SK-MEL-5 (cell line): ENCODE data around the gene ANK2. TPM values are rescaled to one million over a fixed set of nuclear protein-coding genes. Genes with fewer than 3 reads are reported as not detected.
"Not testable (repeated sequence)": the region's sequence is repeated elsewhere in the genome, so short reads cannot be mapped to it uniquely, and the experiment has no call there.

Experiments used
- DNase-seq: peaks from one replicate; pipeline ENCODE4 v3.0.0-alpha.2; 2016; ENCODE audit warnings: low read depth, low spot score
- in situ Hi-C: cut with HindIII; loops from 2 replicates; pipeline ENCODE4 v1.10.0; 2016; ENCODE audit warnings: low sequenced_read_pairs, high pct_unique_total_duplicates, low pct_unique_long_range_greater_than_20kb
- total RNA-seq: library from RNA; depleted of rRNA; stranded (reverse); fragments of >200 nt; shearing (Covaris generic); gene quantifications from 2 replicates; pipeline ENCODE4 v1.2.3, GENCODE V29; 2014

ANK2 gene
- total RNA-seq, 1 experiment from 2014 or later = 91.1 TPM

DNA sequence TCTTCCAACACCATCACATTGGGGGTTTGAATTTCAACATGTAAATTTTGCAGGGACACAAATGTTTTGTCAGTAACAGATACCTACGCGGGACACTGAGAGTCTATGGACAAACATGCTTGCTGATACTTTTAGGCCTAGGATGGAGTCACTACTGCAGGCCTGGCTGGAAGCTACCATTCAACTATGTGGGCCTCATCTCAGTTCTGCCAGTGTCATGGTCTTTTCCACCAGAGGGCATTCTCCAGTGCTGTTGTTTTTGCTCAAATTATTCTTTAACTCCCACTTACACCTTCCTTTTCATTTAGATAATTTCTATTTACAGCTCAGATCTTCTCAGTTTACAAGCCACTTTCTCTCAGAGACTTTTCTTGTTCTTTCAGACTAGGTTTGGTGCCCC is 7.0 kb upstream of the ANK2 start:
- in situ Hi-C loops = no loop called here

DNA sequence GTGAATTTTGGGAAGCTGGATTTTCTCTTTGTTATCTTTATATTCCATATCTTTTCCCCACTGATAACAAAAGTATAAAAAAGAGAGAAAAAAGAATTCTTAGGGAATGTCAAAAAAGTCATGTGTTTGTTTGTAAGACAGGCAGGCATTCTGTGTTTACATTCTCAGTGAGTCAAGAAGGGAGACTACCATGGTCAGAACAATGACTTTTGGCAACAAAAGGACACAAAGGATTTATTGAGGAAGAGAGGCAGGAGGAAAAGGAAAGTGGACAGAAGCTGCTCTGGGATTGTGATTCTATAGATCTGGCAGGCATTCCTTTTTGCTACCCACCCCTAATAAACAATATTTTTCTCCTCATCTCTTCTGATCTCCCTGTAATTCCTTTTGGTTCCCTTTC is 5.9 kb upstream of the ANK2 start:
- DNase-seq = peak; percentile 2

More for the DNA sequence above, 7.0 kb upstream of the ANK2 start:
- no peak for DNase-seq

DNA sequence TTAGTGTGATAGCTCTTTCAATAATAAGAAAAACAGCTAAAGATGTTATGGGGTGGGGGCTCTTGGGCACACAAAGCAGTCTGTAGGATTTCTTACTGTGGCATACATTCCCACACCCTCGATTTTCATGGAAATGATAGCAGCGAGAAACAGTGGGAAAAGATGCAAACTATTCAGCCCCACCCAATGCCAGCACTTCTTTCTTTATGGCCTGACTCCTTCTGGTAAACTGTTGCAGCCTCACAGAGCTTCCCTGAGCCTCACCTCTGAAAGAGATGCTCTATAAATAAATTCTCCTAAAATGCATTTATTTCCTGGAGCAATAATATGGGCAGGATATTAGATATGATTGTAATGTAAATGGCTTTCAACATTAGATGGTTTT is 910 bp downstream of the ANK2 start:
- in situ Hi-C loops = no loop called here
- DNase-seq = no peak

More for the DNA sequence above, 5.9 kb upstream of the ANK2 start:
- in situ Hi-C loops = no loop called here

DNA sequence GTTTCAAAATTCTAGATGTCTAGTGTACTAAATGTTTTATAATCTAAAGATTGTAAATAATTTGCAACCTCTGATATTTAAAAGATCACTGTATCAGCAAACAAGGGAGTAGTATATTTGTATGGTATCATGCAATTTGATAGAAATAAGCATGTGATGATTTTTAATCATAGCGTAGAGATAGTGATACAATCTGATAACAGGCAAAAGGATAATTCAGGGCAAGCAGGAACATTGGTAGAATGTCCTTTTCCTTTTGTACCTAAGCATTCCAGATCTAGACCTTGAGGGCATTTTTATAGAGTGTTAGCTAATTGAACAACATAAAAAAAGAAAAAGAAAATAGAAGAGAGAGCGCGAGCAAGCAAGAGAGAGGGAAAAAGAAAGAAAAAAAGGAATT is 1.4 kb downstream of the ANK2 start:
- in situ Hi-C loops = no loop called here
- no peak for DNase-seq

DNA sequence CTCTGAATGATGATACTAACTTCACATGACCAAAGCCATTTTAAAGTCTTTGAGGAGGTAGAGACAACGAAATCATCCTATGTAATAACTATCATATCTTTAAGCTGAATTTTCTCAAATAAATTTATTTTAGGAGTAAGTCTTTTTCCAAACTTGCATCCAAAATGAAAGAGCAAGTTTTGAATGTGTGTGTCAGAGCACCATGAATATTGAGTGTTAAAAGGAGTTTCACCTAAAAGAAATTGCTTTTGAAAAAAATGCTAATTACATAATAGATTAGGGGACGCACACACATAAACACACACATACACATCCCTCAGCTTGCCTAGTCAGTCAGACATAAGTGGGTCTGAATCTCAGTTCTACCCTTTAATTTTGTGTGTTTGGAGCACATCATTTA is 1.9 kb downstream of the ANK2 start:
- no peak for DNase-seq
- in situ Hi-C loops = no loop called here

DNA sequence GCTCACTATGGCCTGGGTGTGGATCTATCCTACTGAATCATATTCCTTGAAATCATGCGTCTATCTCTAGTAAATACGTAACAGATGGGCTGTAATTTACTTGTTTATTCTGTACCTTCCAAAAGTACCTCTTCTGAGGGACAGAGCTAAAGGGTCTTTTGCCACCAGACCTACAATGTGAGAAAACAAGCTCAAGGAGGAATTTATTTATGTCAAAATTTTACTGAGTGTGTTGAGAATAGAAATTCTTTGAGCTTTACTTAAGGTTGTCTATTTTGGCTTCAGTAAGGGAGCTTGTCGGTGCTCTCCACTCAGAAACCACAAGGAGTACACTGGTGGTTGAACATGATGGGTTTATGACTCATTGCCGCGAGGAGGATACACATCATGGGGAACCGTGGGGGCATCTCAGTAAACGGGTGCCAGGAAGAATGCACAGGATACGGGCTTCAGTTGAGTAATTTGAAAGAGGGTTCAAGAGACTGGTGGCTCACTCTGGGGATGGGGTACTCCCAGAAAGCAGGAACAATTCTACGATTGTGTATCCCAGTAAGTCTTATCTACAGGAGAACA is 3.0 kb downstream of the ANK2 start:
- DNase-seq = no peak
- in situ Hi-C loops = no loop called here

DNA sequence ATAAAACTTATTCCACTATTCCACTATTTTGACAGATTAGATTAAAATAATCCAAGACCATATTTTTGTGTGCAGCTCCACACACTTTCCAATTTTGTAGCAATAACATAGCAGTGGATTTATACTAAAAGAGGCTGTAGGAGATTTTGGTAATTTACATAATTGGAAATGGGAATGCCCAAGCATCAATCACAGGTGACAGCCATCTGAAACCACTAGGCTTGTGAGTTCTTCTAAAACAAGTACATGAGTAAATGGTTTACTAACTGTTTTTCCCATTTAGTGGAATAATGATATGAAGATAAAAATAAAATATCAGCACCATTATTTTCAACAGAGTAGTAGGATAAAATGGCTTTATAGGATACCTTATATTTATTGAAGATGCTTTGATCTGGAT is 4.4 kb downstream of the ANK2 start:
- no peak for DNase-seq
- in situ Hi-C loops = no loop called here

DNA sequence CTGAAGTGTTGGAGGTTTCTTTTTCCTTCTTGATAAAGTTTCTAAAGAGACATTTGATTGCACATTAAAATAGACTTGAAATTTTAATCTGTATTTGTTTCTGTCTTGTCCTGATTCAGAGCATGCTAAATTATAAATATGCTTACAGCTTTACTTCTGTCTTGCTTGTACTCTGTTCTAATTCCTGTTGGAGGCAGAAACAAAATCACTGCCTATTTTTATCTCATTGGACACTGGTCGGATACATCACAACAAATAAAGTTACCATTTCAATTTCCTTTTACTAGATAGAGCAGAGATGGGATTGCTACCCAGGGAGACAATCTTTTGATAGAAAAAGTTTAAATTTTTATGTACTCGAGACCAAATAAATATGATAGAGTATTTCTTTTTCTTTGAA is 6.9 kb downstream of the ANK2 start:
- no peak for DNase-seq
- in situ Hi-C loops = no loop called here

DNA sequence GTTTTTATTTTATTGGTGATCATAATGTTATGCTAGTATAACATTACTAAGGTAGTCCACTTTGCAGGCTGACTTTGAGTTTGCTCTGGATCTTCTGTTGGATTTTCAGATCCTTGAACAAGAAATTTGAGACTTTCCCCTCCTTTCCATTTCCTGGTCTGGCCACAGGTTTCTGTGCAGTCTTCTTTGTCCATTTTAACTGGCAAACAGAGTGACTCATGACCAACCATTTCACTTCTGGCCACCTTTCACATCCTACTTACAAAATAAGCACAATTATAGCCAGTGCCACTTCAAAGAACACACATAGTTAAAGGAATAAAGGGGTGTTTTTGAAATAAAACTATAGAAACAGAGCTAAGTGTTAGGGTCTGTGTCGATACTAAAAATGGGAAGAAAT is 8.4 kb downstream of the ANK2 start:
- DNase-seq = peak; percentile 23
- in situ Hi-C loops = no loop called here

DNA sequence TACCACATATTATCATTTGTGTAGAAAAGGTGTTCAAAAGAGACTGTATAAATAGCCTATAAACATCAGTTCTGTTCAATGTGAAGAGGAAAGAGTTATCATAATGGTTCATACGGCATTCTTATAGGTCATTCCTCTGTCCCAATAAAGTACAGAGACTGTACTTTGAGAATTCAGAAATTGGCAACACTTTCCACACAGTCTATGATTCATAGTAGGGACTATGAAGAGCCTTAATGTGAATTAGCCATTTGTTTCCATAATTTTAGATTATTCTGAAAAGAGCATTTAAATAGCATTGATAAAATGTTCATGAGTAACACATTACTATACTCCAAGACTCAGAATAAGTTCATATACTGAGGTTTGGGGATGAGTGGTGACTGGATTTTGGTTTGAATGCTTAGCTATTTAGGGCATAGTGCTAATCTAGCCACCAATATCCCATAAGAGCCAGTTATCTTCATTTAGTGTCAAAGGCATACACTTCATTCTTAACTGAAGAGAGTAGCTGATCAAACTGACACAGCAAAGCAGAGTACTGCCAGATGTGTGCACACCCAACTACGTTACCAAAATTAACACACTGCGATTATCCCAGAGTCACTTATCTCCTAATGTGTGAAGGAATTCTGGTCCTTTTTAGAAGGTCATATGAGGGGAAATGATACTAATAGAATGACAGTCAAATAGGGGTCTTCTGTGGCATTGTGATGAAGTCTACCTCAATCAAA is 10.2 kb downstream of the ANK2 start:
- no peak for DNase-seq
- in situ Hi-C loops = no loop called here

DNA sequence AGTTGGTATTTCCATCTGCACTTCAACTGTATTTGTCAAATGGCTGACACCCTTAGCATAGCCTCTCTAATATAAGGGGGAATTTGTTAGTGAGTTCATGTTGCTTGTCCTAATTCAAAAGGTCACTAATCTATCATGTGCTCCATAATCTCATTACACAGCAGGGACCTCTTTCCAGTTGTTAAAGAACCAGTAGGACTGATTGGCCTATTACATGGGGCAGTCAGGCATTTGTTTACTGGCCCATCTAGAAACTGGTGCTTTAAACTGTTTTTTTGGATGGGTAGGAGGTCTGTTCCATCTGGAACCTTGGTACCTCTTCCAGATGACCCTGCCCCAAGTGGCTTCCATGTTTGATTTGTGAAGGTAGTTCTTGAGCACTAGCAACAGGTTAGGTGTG is 11.4 kb downstream of the ANK2 start:
- in situ Hi-C loops = no loop called here
- peak; percentile 25 for DNase-seq

DNA sequence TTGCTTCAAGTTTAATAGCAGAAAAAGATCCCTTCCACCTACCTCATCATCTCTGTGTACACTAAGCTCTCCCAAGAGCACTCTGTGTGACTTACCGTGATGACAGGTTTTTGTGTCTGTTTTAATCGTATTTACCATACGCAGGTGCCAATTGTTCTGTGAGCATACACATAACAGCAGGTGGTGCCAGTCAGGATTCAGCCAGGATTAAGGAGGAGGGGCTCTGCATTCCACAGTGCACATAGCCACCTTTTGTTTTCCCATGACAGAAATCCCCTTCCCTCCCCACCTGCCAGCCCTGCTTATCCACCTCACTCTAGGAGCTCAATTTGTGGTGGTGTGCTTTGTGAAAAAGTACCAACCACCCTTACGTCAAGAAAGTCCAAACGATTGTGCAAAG is 14.8 kb downstream of the ANK2 start:
- in situ Hi-C loops = no loop called here
- DNase-seq = no peak

DNA sequence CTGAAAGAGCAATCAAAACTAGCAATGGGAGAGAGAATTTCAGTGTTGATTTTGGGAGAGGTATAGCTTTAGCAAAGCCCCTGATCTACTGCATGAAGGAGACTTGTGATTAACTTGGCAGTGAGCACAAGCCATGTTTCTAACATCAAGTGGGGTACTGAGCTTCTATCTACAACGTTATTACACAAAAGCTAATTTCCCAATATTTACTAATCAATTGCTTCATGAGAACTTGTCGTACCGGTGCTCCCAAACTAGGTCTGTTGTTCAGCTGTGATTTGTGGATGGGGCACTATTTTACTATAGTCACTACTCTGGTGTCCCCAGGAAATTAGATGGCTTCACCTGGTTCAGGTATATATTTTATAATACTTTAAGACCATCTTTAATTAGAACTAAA is 16.2 kb downstream of the ANK2 start:
- in situ Hi-C loops = no loop called here
- DNase-seq = no peak

DNA sequence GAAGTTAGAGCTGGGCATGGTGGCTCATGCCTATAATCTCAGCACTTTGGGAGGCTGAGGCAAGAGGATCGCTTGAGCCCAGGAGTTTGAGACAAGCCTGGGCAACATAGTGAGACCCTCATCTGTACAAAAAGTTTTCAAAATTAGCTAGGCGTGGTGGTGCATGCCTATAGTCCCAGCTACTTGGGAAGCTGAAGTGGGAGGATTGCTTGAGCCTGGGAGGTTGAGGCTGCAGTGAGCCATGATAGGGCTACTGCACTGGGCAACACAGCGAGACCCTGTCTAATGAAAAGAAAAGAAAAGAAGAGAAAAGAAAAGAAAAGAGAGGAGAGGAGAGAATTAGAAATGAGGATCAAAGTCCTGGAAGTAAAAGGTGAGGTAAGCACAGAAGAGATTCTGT is 19.3 kb downstream of the ANK2 start:
- DNase-seq, in situ Hi-C loops: not testable (repeated sequence)

DNA sequence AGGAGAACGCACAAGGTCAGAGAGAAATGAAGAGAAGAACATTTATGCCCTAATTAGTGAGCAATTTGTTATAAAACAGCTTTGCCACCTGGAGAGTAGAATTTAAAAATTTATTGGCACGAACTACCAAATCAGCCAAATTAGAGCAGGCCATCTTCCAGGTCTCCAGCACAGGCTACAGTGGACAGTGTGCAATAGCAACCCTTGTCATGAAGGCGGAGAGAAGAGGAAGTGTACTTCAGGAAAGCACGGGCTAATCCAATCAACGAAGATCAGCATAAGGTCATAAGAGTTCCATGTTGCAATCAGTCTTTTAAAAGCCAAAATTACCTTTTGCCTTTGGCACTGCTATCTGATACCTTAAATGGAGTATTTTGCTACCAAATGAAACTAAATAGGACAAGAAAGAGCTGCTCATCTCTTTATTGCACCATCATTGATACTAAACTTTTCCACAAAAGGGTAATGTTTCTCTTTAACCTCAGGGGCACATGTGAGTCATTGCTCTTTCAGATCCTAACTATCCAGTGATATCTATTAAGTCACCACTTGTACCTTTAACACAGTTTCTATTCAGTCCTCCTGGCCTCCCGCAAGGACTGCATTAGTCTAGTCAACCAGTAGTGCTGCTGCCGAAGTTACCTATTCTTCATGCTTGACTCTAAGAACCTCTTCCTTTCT is 19.9 kb downstream of the ANK2 start:
- in situ Hi-C loops = no loop called here
- DNase-seq = peak; percentile 79

DNA sequence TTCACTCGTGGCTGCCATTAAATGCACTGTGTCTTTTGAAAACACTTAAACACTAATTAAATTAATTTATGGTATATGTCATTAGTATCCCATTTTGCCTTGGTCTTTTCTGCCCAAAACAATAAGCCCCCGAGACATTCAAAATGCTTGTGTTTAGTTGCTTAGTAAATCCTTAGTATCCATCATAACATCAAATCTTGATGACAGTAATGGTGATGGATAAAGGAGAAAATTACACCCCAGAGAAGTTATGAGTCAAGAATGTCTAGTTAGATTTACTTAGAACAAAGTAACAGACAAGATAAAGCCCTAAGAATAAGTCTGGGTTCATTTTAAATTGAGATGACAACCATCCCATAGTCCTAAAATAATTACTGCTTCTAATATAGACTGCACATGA is 21.3 kb downstream of the ANK2 start:
- no peak for DNase-seq
- in situ Hi-C loops = no loop called here

DNA sequence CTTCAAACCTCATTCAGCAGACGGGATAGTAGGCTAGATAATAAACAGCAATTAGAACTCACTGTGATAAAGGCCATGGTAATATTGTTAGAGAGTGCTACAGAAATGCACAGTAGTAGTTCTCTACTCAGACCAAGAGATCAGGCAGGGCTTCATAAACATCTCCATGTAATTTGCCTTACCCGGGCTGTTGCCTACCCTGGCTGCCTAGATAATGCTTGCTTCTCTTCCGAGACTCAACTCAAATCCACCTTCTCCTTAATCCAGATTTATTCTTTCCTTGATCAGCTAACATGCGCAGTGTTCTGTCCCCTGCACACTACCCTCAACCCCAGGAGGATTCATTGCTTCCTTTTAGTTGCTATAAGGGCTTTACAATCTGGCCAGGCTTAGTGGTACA is 21.8 kb downstream of the ANK2 start:
- in situ Hi-C loops = no loop called here
- no peak for DNase-seq

DNA sequence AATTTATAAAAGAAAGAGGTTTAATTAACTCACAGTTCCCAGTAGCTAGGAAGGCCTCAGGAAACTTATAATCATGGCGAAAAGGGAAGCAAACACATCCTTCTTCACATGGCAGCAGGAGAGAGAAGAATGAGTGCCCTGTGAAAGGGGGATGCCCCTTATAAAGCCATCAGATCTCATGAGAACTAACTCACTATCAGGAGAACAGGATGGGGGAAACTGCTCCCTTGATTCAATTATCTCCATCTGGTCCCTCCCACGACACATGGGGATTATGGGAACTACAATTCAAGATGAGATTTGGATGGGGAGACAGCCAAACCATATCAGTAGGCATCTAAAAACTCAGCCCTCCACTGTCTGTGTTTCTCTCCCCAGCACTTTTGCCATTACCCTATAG is 22.4 kb downstream of the ANK2 start:
- no peak for DNase-seq
- in situ Hi-C loops = no loop called here

DNA sequence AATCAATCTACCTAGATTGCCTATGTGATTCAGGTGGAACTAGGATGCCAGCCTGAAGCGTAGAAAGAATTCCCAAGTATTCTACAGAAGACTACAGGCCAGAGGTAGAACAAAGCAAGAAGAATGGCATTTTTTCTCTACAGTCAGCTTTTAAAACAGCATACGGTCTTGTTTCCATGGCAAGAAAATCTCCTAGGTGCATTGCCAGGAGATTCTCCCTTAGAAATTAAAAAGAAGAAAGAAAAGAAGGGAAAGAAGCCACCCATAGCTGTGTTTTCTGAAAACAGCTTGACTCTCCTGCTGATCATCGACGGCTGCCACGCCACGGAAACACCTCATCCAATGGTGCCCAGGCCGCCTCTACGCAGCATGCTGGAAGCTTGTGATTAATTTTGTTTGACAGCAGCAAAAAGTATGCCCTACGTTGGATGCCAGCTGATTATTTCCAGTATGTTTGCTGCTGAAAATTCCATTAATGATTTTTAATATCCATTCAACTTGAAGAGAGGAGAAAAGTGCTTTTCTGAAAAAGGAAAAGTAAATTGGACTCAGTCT is 24.1 kb downstream of the ANK2 start:
- in situ Hi-C loops = no loop called here

More for the DNA sequence above, 24.1 kb downstream of the ANK2 start:
- no peak for DNase-seq
